HG03045 (cell line): ENCODE measurements around the gene MS4A7.
A peak's percentile ranks its signal among the peaks of the same experiment; 100 is the strongest.

Experiments used
- ATAC-seq: cut with Tn5 transposase; IDR thresholded peaks from one replicate; pipeline ENCODE4 v1.9.1; 2021; ENCODE audit warnings: mild to moderate bottlenecking, moderate library complexity; ENCODE audit not compliant: unreplicated experiment

MS4A7 gene

DNA sequence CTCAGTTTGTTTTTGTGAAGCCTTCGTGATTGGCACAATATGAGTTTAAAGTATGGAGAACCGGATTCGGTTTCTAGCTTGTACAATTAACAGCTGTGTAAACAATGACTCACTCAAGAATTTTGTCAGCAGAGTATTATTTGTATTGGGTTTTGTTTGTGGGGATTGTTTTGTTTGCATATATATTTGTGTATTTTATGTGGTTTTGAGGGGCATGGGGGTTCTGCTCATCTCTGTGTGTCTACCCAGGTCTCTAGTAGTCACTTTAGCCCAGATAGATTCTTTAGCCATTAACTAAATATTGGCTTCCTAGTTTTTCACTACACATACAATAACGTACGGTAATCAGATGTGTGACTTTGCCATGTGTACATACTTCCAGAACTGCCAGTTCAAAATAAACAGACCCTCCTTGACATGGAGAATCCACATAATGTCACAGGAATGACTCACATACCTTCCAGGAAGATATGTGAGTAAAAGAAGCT lies 7.5 kb upstream of the MS4A7 start:
- ATAC-seq = no peak

GRCh38 chr11:60371386-60371785 lies 6.9 kb upstream of the MS4A7 start:
- ATAC-seq = no peak

DNA sequence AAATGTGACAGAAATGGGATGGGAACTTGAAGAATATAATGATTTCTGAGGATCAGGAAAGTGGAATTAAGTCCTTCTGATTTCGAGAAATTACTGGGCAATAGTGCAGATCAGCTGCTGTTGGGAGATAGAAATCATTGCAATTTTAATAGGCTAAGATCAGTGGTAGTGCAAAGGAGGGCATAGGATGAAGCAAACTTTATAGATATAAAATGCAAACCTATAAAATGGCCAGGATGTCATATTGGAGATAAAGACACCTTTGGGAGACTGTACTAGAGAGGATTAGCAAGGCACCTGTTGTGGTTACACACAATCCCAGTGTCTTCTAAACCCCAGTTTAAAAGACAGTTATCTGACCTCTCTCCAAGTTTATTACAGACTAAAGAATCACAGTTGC lies 6.5 kb upstream of the MS4A7 start:
- no peak for ATAC-seq

GRCh38 chr11:60372767-60373166 lies 5.6 kb upstream of the MS4A7 start:
- ATAC-seq = no peak

- no peak for ATAC-seq
Observed at GRCh38 chr11:60375316-60375715, 3.0 kb upstream of the MS4A7 start.

GRCh38 chr11:60376601-60377000 lies 1.7 kb upstream of the MS4A7 start:
- no peak for ATAC-seq

DNA sequence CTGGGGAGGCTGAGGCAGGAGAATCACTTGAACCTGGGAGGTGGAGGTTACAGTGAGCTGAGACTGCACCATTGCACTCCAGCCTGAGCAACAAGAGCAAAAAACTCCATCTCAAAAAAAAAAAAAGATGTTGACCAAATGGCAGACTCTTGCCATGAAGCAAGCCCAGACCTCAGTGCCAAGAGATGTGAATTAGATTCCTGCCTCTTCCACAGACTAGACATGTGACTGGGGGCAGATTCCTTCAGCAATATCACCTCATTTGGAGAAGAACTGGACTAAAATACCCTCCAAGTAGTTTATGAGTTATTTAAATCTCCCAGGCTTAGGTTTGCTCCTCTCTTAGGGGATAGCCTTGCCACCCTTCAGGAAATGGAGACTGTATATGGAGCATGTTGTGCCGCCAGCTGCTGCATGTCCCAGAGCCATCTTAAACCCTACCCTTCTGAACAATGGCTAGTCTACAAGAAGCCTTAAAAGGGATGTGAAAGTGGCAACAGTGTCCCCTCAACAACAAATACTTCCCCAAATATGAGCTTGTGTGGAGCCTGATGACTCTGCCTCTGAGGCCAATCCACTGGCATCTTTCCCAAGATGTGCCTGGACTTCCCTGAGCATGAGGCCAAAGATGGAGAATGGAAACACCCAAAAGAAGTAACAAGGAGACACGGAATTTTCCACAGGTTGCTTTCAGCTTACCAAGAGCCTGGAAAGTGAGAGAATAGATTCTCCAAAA lies 763 bp upstream of the MS4A7 start:
- ATAC-seq = no peak

- peak; percentile 86 for ATAC-seq
Observed at GRCh38 chr11:60389279-60389910, 11.1 kb downstream of the MS4A7 start.

GRCh38 chr11:60390419-60390818 lies 12.1 kb downstream of the MS4A7 start:
- ATAC-seq = no peak

DNA sequence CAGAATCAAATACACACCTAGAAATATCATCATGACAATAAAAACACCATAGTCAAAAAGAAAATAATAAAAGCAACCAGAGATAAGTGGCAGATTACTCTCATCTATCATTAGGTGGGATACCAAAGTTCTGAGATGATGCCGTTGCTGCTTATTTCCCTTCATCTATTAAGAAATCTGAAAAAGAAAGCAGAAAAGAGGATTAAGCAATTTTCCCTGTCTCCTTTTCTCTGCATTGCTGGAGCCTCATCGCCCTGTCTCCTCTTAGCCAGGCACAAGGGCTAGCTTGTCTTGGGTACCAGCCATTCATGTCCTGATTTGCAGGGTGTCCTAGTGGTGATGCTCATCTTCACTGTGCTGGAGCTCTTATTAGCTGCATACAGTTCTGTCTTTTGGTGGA lies 14.0 kb downstream of the MS4A7 start:
- no peak for ATAC-seq

- ATAC-seq = no peak
Observed at GRCh38 chr11:60393016-60393415, 14.7 kb downstream of the MS4A7 start.

GRCh38 chr11:60394666-60395380 lies 16.5 kb downstream of the MS4A7 start:
- no peak for ATAC-seq

GRCh38 chr11:60396382-60396781 lies 18.1 kb downstream of the MS4A7 start, which contains the start of gene MS4A14:
Gene MS4A14, plus strand, starts transcription at chr11:60396459. Its CDS starts 120 bp downstream, at chr11:60396579.
- no peak for ATAC-seq

- no peak for ATAC-seq
Observed at GRCh38 chr11:60396799-60397198, 18.5 kb downstream of the MS4A7 start.

GRCh38 chr11:60420015-60420414 lies 41.7 kb downstream of the MS4A7 start:
- ATAC-seq = no peak

- no peak for ATAC-seq
Observed at GRCh38 chr11:60422609-60423008, 44.3 kb downstream of the MS4A7 start.

- no peak for ATAC-seq
Observed at GRCh38 chr11:60428517-60428916, 50.2 kb downstream of the MS4A7 start.

DNA sequence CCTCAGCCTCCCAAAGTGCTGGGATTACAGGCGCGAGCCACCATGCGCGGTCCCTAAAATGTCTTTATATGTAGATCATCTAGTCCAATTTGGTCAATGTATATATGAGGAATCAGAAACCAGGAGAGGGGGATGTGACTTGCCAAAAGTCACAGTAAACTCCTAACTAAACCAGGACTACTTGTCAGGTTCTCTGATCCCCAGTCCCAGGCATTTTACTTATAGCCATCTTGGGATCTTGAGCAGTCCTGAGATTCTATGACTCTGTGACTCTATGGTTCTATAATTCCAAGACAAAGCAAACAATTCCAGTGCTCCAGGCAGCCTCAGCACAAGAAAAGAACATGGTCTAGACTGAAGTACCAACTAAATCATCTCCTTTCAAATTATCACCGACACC lies 50.9 kb downstream of the MS4A7 start, which contains the start of gene MS4A5:
MS4A5 (plus strand) TSS at position 301 of the 400 bp plus-strand sequence. CDS start 103 bp downstream, outside the sequence.
- no peak for ATAC-seq

DNA sequence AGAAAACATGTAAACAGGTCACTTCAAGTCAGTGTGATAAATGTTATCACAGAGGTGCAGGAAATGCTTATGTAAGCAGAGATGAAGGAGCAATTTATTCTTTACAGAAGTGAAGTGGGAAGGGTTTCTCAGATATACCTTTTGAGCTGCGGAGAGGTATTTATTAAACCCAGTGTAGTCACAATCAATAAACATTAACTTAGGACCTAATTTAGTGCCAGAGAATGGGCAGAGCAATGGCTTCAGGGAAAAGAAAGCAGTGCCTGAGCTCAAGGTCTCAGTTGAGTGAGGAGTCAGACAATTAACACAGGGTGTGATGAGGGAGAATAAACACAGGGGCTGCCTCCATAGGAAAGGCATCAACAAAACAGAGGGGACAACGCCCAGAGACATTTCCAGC lies 52.9 kb downstream of the MS4A7 start:
- no peak for ATAC-seq

DNA sequence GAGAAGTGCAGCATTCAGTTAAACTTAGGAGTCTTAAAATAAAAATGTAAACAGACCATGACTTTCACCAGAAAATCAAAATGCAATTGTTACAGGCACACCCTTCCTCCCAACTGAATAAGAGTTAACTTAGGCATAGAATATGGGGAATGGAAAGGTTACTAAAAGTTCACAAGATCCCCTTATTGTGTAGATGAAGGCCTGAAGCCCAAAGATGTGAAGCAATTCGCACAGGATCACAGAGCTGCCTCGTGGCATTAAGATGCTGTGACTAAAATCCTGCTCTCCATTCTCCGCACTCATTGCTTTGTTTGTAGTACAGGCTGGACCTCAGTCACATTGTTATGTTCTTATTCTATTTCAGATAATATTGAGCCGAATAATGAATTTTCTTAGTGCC lies 55.1 kb downstream of the MS4A7 start:
- no peak for ATAC-seq
